HG03159 (cell line): ENCODE data around the gene CXCL9.
"Not testable (repeated sequence)": the region's sequence is repeated elsewhere in the genome, so short reads cannot be mapped to it uniquely, and the experiment has no call there.

Experiments
- ATAC-seq: cut with Tn5 transposase; IDR thresholded peaks from one replicate; pipeline ENCODE4 v1.9.1; 2021; ENCODE audit warnings: mild to moderate bottlenecking, moderate library complexity; ENCODE audit not compliant: unreplicated experiment

The CXCL9 gene

GRCh38 chr4:75963558-75963957, 43.8 kb downstream of the CXCL9 start:
- ATAC-seq, result no peak

GRCh38 chr4:75962072-75962471, 45.2 kb downstream of the CXCL9 start:
- not testable (repeated sequence) for ATAC-seq

DNA sequence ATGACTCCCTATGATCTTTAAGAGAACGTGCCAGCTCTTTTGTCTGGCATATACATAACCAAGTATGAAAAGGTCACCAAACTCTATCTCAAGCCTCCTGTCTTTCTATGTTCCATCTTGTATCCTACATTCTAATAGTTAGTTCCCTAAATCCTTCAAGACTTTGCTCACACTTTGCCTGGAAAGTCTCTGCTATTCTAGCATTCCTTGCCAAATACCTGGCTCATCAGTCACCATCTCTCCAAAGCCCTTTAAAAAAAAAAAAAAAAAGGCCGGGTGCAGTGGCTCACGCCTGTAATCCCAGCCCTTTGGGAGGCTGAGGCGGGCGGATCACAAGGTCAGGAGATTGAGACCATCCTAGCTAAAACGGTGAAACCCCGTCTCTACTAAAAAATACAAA, 48.8 kb downstream of the CXCL9 start:
- not testable (repeated sequence) for ATAC-seq

DNA sequence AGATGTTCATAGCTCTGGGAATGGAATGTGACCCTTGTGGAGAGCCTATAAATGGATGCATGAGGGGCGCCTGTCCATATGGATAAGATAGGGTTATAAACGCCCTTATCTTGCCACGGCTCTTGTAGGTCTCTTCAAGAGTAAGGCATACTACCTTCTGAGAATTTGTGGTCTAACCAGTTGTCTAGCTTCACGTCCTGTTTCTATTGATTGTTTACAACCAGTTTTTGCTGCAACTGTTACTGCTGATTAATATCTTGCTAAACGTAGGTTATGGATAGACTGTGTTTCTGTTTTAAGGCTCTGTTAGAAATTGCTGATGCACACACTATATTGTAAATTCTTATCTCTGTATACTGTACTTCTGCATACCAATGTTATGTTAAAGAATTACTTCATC, 52.5 kb downstream of the CXCL9 start:
- not testable (repeated sequence) for ATAC-seq

DNA sequence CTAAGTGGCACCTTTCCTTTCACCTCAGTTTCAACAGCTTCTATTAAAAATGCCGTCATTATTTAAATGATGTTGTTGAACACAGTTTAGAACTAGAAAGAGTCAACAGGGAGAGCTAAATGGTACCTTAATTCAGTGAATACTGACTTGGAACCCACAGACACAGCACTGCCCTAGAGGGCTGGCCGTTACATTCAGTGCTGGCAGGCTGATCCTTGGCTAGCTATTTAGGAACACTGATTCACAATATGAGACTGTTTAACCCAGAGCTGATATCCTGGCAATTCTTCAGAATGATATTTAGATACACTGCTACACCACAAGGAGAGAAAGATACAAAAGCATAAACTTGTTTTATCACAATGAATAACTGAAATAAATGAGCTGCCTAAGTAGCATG, 53.8 kb downstream of the CXCL9 start:
- ATAC-seq, result no peak
